BE2C (cell line): ENCODE data around the gene PET100.

Source experiments
- DNase-seq: peaks from one replicate; pipeline ENCODE4 v3.0.0-alpha.2; 2020
- H3K27me3 ChIP-seq: fragments of 250-450 bp; sonication (Bioruptor Pico); 2 replicates; pipeline ENCODE4 v1.5.1; 2020; ENCODE audit warnings: mild to moderate bottlenecking
- H3K36me3 ChIP-seq: fragments of 250-450 bp; sonication (Bioruptor Pico); 2 replicates; pipeline ENCODE4 v1.5.1; 2020; ENCODE audit warnings: mild to moderate bottlenecking
- H3K4me1 ChIP-seq: fragments of 250-450 bp; sonication (Bioruptor Pico); 2 replicates; pipeline ENCODE4 v1.5.1; 2020
- H3K4me3 ChIP-seq: 2 replicates; pipeline ENCODE4 v1.5.1; 2011; ENCODE audit warnings: low read depth, low read length
- H3K9me3 ChIP-seq: fragments of 250-450 bp; sonication (Bioruptor Pico); 2 replicates; pipeline ENCODE4 v1.5.1; 2020
- TF ChIP-seq, protein P1 (sequence below): IDR thresholded peaks from 2 replicates; pipeline ENCODE4 v1.5.1; 2012; ENCODE audit warnings: mild to moderate bottlenecking, low read depth, low read length

PET100 gene

DNA sequence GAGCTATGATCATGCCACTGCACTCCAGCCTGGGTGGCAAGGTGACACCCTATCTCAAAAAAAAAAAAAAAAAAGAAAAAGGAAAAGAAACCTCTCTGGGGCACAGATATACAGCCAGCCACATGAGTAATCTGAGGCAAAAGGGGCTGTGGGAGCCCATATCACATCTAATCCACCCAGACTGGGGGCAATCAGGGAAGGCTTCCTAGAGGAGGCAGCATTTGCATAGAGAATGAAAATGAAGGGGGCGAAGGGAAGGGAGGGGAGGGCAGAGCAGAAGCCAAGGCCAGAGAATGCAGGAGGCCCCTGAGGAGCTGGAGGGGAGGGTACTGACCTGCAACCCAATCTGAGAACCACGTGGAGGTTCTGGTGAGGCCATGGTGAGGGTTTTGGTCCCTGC is 20.6 kb downstream of the PET100 start:
- TF ChIP-seq, protein P1, sequence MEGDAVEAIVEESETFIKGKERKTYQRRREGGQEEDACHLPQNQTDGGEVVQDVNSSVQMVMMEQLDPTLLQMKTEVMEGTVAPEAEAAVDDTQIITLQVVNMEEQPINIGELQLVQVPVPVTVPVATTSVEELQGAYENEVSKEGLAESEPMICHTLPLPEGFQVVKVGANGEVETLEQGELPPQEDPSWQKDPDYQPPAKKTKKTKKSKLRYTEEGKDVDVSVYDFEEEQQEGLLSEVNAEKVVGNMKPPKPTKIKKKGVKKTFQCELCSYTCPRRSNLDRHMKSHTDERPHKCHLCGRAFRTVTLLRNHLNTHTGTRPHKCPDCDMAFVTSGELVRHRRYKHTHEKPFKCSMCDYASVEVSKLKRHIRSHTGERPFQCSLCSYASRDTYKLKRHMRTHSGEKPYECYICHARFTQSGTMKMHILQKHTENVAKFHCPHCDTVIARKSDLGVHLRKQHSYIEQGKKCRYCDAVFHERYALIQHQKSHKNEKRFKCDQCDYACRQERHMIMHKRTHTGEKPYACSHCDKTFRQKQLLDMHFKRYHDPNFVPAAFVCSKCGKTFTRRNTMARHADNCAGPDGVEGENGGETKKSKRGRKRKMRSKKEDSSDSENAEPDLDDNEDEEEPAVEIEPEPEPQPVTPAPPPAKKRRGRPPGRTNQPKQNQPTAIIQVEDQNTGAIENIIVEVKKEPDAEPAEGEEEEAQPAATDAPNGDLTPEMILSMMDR = no peak
- peaks cover 27% of the 10 kb centered on the region for H3K27me3 ChIP-seq
- no peak for DNase-seq

GRCh38 chr19:7652061-7652641 is 22.6 kb downstream of the PET100 start:
- TF ChIP-seq, protein P1 = peak; percentile 92
- Histone ChIP-seq H3K4me3 (peak overlapping the region; percentile 35), H3K4me1 (no peaks in the 10 kb centered on the region), H3K36me3 (no peaks in the 10 kb centered on the region), H3K9me3 (no peaks in the 10 kb centered on the region), H3K27me3 (peaks cover 37% of the 10 kb centered on the region)
- peak; percentile 72 for DNase-seq

More for the DNA sequence above, 20.6 kb downstream of the PET100 start:
- Histone ChIP-seq H3K9me3 (no peaks in the 10 kb centered on the region), H3K4me1 (no peaks in the 10 kb centered on the region), H3K4me3 (no peak overlapping the region), H3K36me3 (no peaks in the 10 kb centered on the region)

DNA sequence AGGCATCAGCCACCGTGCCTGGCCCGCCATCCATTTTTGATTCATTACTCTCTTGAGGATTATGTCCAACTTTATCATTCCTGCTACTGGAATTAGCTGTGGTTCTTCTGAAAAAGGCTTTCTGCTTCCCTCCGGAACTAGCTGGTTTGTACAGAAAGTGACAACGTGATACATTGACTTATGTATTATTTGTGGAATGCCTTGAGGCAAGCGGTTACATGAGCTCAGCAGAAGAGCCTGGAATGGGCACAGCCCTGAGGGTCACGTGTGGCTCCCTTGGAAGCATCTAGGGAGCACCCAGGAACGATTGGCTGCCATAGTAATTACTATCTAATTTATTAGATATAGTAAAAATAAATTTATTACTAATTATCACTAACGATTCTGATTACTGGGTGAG is 24.8 kb downstream of the PET100 start:
- Histone ChIP-seq H3K4me1 (no peaks in the 10 kb centered on the region), H3K36me3 (no peaks in the 10 kb centered on the region), H3K4me3 (no peak overlapping the region), H3K27me3 (peaks cover 55% of the 10 kb centered on the region), H3K9me3 (no peaks in the 10 kb centered on the region)
- TF ChIP-seq, protein P1 = no peak
- DNase-seq = no peak

DNA sequence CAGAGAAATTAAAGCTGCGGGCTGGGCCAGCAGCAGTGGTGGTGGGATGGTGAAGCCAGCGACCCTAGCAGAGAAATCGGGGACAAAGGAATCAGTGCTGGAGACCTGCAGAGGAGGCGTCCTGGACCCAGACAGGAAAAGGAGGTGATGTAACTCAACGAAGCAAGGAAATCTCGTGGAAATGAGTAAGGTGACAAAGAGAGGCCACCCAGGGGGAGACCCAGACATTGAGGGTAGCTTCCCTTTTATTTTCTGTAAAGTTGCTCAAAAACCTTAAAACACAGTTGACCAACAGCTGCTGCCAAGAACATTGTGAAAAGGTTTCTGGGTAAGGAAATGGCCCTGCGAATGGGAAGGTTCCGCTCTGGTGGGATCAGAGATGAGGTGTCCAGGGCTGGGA is 26.0 kb downstream of the PET100 start:
- no peak overlapping the region for H3K4me3 ChIP-seq
- no peaks in the 10 kb centered on the region for H3K36me3 ChIP-seq
- H3K27me3 ChIP-seq = peaks cover 51% of the 10 kb centered on the region
- H3K9me3 ChIP-seq = no peaks in the 10 kb centered on the region
- no peak for DNase-seq
- TF ChIP-seq, protein P1 = no peak
- no peaks in the 10 kb centered on the region for H3K4me1 ChIP-seq

GRCh38 chr19:7657131-7657751 is 27.6 kb downstream of the PET100 start:
- peaks cover 39% of the 10 kb centered on the region for H3K27me3 ChIP-seq
- DNase-seq = no peak
- H3K36me3 ChIP-seq = no peaks in the 10 kb centered on the region
- TF ChIP-seq, protein P1 = no peak
- no peaks in the 10 kb centered on the region for H3K4me1 ChIP-seq
- no peaks in the 10 kb centered on the region for H3K9me3 ChIP-seq
- no peak overlapping the region for H3K4me3 ChIP-seq

DNA sequence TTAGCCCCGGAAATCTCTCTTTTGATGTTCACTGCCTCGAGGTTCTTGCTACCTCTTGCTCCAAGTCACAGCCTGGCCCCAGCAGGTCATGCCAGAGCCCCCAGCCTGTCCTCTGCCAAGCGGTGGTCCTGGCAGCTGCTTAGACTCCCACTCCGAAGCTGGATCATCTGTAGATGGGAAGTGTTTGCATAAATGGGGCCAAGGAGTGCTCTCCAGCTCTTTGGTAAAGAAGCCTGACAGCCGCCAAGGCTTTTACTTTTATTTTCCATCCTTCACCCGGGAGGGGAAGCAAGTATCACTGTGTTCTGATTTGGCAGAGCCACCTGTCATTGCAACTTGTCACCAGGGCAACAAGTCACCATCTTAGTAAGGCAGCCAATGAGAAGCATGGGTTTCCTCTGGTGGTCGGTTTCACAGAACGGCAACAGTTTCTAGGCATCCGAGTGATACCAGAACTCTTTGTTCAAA is 28.7 kb downstream of the PET100 start:
- no peaks in the 10 kb centered on the region for H3K36me3 ChIP-seq
- TF ChIP-seq, protein P1 = no peak
- no peak for DNase-seq
- peaks cover 40% of the 10 kb centered on the region for H3K27me3 ChIP-seq
- H3K9me3 ChIP-seq = no peaks in the 10 kb centered on the region
- H3K4me1 ChIP-seq = no peaks in the 10 kb centered on the region
- H3K4me3 ChIP-seq = no peak overlapping the region
